ENCODE measurements around the gene GALNT8. TPM values are rescaled to one million over a fixed set of nuclear protein-coding genes. Genes with fewer than 3 reads are reported as not detected.

GALNT8 gene
- total RNA-seq, 4 donors from 2014 or later = 0.39 to 1.8 (median 0.95) TPM

DNA sequence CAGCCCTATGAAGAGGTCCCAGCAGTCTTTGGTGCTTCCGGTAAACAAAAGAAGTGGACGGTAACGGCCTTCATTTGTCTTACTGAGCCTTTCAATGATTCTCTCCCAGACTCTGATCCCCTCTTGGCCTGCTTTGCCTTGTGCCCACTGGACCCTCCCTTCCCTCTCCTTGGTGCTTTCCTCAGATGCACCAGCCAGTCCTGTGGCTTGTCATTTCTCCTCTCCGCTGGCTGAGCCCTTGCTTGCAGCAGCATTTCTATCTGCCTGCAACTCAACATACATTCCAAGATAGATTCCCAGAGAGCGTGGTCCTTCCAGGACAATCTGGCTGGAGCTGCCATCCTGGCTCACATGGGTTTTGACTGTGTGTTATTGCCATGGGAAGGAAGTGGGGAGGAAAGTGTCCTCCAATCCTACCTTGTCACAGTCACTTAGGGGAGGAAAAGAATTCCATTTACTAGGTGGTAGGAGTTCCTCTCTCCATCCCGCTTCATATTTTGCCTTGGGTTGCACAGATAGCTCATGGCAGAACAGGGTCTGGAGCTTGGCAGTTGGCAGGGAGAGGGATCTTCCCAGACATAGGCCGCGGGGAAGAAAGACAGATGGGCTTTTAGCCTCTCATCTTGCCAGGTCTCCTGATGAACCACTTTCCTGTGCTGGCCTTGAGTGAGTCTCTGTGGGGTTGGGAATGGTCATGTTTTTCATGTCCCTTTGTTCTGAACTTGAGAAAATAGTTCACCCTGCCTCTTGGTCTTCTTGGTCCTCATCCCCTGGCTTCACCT is 96.7 kb downstream of the GALNT8 start:
- 86 to 88% methylated on average over 8 of the region's 8 CpGs for WGBS, 2 donors
- intact Hi-C loops (cut with DNase I; ENCODE audit: low total_unique reads) = no loop called here
- TF ChIP-seq POLR2A (IDR thresholded peaks at IDR 0.05) = no peak
- TF ChIP-seq, protein P1, sequence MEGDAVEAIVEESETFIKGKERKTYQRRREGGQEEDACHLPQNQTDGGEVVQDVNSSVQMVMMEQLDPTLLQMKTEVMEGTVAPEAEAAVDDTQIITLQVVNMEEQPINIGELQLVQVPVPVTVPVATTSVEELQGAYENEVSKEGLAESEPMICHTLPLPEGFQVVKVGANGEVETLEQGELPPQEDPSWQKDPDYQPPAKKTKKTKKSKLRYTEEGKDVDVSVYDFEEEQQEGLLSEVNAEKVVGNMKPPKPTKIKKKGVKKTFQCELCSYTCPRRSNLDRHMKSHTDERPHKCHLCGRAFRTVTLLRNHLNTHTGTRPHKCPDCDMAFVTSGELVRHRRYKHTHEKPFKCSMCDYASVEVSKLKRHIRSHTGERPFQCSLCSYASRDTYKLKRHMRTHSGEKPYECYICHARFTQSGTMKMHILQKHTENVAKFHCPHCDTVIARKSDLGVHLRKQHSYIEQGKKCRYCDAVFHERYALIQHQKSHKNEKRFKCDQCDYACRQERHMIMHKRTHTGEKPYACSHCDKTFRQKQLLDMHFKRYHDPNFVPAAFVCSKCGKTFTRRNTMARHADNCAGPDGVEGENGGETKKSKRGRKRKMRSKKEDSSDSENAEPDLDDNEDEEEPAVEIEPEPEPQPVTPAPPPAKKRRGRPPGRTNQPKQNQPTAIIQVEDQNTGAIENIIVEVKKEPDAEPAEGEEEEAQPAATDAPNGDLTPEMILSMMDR (IDR thresholded peaks at IDR 0.05) = no peak
- no peak for DNase-seq (ENCODE audit: low spot score in 2 of 2)
- H3K4me3 ChIP-seq (ENCODE audit: low read depth, poor library complexity, severe bottlenecking) = no peak overlapping the region

DNA sequence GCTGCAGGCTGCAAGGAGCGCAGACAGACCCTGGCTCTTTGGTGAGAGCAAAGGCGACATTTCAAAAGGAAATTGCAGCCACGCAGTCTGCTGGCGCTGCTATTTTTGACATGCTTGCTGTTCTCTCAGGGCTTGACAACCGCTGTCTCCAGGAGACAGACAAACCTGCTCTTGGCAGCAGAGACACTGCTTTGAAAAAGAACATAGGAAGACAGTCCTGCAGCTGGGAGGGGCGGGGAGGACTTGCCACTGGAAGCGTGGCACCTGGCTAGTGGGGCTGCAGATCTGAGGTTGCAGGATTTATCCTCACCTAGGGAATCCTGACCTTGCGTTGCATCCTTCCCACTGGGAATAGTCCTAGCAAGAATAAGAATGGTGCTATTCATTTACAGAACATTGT is 97.7 kb downstream of the GALNT8 start:
- TF ChIP-seq, protein P1 (IDR thresholded peaks at IDR 0.05) = no peak
- no peak for TF ChIP-seq POLR2A (IDR thresholded peaks at IDR 0.05)
- no peak for DNase-seq (ENCODE audit: low spot score in 2 of 2)
- 44 to 46% methylated on average over 8 of the region's 8 CpGs for WGBS, 2 donors
- no peak overlapping the region for H3K4me3 ChIP-seq (ENCODE audit: low read depth, poor library complexity, severe bottlenecking)
- intact Hi-C loops (cut with DNase I; ENCODE audit: low total_unique reads) = no loop called here

DNA sequence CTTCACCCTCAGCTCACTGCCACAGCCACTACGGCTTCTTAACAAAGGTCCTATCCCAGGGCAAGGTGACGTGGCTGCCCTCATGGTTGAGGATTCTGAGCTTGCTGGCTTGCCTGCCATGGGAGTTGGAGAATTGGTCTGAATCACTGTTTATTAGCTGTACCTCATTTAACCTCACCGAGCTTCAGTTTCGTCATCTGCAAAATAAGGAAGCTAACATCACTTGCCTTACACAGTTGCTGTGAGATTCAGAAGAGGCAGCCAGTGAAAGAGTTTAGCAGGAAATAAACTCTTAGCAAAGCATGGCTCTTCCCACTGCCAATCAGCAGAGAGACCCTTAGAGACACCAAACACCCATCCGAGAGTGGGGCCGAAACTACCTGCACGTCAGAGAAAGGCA is 99.5 kb downstream of the GALNT8 start:
- intact Hi-C loops (cut with DNase I; ENCODE audit: low total_unique reads) = no loop called here
- H3K4me3 ChIP-seq (ENCODE audit: low read depth, poor library complexity, severe bottlenecking) = no peak overlapping the region
- 69 to 73% methylated on average over 7 of the region's 7 CpGs for WGBS, 2 donors
- no peak for TF ChIP-seq POLR2A (IDR thresholded peaks at IDR 0.05)
- TF ChIP-seq, protein P1 (IDR thresholded peaks at IDR 0.05) = no peak
- DNase-seq (ENCODE audit: low spot score in 2 of 2) = peak in 1 of 2 donors; percentile 23

DNA sequence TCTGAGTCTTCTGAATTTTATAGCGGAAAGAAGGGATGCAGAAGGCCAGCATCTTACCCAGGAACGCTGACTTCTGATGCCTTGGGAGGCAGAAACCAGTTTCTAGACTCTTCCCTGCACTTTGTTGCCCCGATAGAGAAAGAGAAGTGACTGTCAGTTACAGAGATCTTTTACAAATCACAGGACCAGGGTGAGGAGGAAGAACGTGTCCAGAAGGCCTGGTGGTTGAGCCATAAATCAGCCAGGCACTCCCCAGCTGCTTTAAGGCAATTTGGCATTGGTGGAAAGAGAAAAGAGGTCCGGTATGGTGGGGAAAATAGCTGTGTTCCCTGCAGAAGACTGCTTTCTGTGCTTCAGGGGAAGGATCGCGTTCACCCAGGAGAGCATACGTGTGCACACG is 100.8 kb downstream of the GALNT8 start:
- no peak for DNase-seq (ENCODE audit: low spot score in 2 of 2)
- WGBS, 2 donors = 47 to 50% methylated on average over 9 of the region's 9 CpGs
- TF ChIP-seq, protein P1 (IDR thresholded peaks at IDR 0.05) = no peak
- no peak for TF ChIP-seq POLR2A (IDR thresholded peaks at IDR 0.05)
- no peak overlapping the region for H3K4me3 ChIP-seq (ENCODE audit: low read depth, poor library complexity, severe bottlenecking)
- intact Hi-C loops (cut with DNase I; ENCODE audit: low total_unique reads) = no loop called here

Other genes starting within 250 kb of the GALNT8 start
- gene RAD51AP1, start 181.5 kb upstream of the GALNT8 start, total RNA-seq = 1 to 10 TPM in 2 of 4 donors, under 1 TPM in 2; 0.61 to 2.7 (median 1.5) TPM
- 10 to 100 TPM; 15.5 to 30.5 (median 22.1) TPM for gene DYRK4, start 158.2 kb upstream of the GALNT8 start, total RNA-seq
- gene AKAP3, start 71.3 kb upstream of the GALNT8 start, total RNA-seq = 1 to 10 TPM in 2 of 4 donors, under 1 TPM in 2; 0.61 to 1.4 (median 1.0) TPM
- 10 to 100 TPM; 22.9 to 61.8 (median 39.4) TPM for gene NDUFA9, start 71.3 kb upstream of the GALNT8 start, total RNA-seq
- 1 to 10 TPM in 1 of 4 donors, under 1 TPM in 1, not detected in 2; 0.13 to 1.1 TPM for gene KCNA1, start 189.5 kb downstream of the GALNT8 start, total RNA-seq